Nucleus accumbens (tissue), 56 donors: ENCODE measurements around the gene ACTRT1.

Experiments
- DNase-seq, 56 donors: peaks; one replicate each; lab custom pipeline; 2025; lab: John Stamatoyannopoulos, UW

Gene ACTRT1

DNA sequence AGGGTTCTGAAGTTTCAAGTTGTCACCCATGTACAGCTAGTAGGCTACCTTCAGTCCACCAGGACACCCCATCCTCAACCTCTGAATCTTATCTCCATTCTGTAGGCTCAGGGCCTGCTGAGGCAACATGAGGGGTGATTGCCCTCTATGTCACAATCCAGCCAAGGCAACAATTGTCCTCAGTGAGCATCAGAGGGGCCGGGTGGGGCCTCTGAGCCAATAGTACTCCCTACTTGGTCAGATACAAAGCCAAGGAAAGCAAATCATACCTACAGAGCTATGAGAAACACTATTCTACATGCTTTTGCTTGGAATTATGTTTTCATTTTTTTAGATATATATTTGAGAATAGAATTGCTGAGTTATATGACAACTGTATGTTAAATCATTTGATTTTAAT, at the start of gene ACTRT1:
Gene ACTRT1 (minus strand): TSS at position 101 of the 400 bp plus-strand sequence. CDS start 197 bp downstream, outside the sequence.
- no peak for DNase-seq

- DNase-seq, result no peak
These were observed 26.3 kb upstream of the ACTRT1 start for GRCh38 chrX:128078545-128078944.

DNA sequence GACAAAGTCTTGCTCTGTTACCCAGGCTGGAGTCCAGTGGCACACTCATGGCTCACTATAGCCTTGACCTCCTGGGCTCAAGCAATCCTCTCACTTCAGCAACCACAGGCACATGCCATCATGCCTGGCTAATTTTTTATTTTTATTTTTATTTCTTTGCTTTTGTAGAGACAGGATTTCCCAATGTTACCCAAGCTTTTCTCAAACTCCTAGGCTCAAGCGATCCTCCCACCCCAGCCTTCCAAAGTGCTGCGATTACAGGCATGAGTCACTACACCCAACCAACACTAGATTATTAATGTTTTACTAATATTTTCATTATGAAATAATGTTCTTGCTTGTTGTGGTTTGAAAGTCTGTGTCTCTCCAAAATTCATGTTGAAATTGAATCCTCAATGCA, 5.2 kb upstream of the ACTRT1 start:
- DNase-seq, result no peak

DNA sequence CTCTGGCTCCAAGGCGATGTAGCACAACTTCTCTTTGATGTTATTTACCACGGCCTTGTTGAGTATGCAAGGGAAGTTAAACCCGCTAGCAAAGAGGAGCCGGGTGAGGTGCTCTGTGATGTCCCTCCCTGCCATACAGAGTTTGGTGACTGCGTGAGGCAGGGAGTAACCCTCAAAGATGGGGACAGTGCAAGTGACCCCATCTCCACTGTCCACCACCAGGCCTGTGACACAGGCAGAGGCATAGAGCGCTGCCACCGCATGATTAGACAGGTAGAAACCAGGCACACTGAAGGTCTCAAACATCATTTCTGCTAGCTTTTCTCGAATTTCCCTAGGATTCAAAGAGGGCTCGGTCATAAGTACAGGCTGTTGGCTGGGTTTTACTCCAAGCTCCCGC, 677 bp downstream of the ACTRT1 start:
- no peak for DNase-seq

DNA sequence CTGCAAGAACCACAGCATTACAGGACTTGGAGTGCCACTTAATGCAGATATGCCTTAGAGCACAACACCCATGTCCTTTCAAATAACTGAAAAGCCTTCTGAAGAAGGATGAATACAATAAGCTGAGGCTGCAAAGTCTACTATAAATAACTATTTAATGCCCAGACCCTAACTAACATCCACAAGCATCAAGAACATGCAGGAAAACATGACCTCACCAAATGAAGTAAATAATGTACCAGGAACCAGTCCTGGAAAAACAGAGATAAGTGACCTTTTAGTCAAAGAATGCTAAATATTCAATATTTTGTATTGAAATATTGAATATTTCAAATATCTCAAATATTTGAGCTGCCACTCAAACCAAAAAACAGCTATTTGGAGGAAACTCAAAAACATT, 16.9 kb downstream of the ACTRT1 start:
- DNase-seq, result no peak

GRCh38 chrX:128021566-128021965, 30.6 kb downstream of the ACTRT1 start:
- DNase-seq, result no peak

- no peak for DNase-seq
These were observed 31.5 kb downstream of the ACTRT1 start for GRCh38 chrX:128020701-128021100.

GRCh38 chrX:128019218-128019617, 33.0 kb downstream of the ACTRT1 start:
- DNase-seq, result no peak

DNA sequence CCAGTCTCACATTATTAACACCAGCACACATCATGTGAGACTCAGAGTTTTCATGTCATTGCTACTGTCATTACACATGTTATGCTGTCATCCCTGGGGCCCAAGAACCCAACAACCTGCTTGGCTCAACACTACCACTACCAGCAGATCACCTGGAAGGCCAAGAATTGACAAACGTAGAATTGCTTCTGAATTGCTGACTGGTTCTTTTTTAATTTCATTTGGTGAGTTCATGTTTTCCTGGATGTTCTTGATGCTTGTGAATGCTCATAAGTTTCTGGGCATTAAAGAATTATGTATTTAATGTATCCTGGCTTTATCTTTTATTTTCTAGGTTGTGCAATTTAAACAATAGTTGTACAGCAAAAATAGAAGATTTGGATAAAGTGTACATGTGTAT, 40.2 kb downstream of the ACTRT1 start:
- DNase-seq, result no peak

DNA sequence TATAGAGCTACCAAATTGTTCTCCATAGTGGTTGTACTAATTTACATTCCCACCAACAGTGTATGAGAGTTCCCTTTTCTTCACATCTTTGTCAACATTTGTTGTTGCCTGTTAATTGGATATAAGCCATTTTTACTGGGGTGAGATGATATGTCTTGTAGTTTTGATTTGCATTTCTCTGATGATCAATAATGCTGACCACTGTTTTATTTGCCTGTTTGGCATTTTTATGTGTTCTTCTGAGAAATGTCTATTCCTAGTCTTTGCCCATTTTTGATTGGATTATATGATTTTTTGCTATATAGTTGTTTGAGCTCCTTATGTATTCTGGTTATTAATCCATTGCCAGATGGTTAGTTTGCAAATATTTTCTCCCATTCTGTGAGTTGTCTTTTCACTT, 44.3 kb downstream of the ACTRT1 start:
- no peak for DNase-seq
